ENCODE measurements around the gene TLL2.

TLL2 gene

DNA sequence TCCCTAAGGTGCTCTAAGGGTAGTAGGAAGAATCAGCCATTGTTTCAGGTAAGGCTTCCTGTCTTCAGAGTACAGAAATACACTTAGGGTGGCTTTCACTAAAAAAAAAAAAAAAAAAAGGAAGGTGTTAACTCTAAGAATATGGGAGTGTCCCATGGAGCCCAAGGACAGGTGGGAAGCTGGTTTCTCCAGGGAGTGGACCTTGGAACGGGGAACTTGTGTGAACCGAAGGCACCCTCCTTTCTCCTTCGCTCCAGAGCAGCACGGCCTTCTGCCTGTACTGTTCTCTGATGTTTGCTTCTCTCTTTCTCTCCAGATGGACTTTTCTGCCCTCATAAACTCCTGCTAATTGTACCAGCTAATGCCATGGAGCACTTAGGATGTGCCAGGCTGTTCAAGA is 161.1 kb downstream of the TLL2 start:
- DNase-seq, result no peak

GRCh38 chr10:96352027-96352426 is 161.7 kb downstream of the TLL2 start:
- DNase-seq, result no peak

DNA sequence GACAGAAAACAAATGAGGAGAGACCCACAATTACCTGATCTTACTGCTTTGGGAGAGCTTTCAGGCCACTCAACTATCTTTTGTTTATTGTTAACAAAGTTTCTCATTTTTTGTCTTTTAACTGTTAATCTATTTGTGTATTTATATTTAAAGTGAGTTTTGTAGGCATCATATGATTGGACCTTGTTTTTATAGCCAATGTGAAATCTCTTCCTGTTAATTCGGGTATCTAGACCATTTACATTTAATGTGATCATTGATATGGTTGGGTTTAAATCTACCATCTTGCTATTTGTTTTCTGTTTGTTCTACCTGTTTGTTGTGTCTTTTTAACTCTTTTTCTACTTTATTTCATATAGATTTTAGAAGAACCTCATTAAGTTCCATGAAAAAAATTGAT is 167.4 kb downstream of the TLL2 start:
- DNase-seq, result no peak

DNA sequence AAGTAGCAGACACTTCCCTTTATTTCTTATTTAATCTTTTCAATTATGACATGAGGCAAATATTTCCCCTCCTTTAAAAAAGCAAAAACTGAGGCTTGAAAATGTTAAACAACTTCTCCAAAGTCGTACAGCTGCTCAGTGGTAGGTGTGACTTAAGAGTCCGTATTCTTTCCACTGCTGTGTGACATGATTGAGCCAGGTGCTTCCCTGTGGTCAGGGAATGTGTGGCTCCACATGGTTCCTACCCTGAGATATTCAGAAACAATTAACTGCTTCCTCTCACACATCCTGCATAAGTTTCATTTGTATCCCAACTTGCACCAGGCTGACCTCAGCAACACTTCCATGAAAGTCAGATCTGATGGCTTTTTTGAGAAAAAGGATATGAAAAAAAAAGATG is 168.5 kb downstream of the TLL2 start:
- DNase-seq, result no peak

GRCh38 chr10:96344178-96344577 is 169.5 kb downstream of the TLL2 start:
- DNase-seq, result no peak

DNA sequence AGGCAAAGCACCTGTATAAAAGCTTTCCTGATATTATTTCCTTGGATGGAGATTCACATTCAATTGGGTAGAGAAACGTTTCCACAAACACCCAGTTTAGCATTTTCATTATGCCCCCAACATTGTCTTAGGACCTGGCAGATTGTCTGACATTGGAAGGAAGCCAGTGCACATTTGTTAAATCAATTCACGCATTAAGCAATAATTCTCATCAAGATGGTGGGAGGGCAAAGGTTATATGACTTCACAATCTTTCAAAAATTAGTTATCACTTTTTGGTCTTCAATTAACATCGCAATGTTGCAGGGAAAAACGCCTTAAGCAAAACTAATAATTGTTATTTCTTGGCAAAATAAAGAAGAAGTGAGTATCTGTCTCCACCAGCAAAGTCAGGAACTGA is 171.3 kb downstream of the TLL2 start:
- DNase-seq, result no peak

GRCh38 chr10:96341219-96342182 is 172.2 kb downstream of the TLL2 start:
- no peak for DNase-seq

DNA sequence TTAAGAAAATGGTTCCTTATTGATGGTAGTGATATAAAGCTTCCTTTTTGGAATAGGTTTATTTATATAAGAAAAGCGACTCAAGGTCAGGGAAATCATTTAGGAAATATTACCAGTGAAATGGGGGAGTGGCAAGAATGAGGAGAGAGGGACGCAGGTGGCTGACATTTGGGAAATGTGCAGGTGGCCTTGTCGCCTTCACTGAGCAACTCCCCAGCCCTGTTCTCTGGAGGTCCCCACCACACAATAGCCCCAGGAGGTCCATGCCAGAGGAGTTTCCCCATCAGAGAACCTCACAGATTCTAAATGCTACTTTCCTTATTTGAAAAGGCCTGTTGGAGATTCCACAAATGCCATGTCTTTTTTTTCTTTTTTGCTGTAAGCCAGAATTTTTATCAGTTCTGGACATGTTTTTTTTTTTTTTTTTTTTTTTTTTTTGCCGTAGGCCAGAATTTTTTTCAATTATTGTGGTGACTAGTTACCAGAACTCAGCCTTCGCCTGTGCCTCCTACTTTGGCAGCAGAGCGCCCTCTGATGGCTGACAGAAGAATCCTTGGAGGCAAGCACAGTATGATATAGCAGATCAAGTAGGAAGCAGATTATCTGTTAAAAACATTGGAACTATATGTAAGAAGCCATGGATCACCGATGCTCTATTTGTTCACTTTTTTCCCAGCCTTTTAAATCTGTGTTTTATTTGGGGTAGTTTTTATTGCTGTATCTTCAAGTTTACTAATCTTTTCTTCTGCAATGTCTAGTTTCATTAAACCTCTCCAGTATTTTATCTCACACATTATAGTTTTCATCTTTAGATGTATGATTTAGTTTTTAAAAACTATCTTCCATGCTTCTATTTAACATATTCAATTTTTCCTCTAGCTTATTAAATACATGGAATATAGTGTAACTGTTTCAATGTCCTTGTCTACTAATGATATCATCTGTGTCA is 173.5 kb downstream of the TLL2 start:
- DNase-seq, result peak; percentile 48 to 61

GRCh38 chr10:96339383-96339782 is 174.3 kb downstream of the TLL2 start:
- DNase-seq, result no peak

- DNase-seq, result no peak
Observed at GRCh38 chr10:96338279-96338925, 175.3 kb downstream of the TLL2 start.

DNA sequence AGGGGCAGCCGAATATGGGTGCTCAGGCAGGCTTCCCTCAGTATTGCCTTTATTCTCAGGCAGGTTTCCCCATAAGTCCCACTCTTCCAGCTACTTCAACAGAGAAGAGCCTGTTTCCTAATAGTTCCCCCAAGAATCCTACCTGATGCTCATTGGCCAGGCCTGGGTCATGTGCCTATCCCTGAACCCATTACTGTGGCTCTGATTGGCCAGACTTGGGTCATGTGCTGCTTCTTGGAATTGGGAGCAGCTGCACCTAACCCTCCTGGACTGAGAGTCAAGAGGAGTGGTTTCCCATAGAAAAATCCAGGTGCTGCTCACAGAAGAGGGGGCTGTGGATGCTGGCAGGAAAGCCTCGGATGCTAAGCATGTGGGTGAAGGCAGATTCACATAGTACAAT is 176.6 kb downstream of the TLL2 start:
- DNase-seq, result no peak

DNA sequence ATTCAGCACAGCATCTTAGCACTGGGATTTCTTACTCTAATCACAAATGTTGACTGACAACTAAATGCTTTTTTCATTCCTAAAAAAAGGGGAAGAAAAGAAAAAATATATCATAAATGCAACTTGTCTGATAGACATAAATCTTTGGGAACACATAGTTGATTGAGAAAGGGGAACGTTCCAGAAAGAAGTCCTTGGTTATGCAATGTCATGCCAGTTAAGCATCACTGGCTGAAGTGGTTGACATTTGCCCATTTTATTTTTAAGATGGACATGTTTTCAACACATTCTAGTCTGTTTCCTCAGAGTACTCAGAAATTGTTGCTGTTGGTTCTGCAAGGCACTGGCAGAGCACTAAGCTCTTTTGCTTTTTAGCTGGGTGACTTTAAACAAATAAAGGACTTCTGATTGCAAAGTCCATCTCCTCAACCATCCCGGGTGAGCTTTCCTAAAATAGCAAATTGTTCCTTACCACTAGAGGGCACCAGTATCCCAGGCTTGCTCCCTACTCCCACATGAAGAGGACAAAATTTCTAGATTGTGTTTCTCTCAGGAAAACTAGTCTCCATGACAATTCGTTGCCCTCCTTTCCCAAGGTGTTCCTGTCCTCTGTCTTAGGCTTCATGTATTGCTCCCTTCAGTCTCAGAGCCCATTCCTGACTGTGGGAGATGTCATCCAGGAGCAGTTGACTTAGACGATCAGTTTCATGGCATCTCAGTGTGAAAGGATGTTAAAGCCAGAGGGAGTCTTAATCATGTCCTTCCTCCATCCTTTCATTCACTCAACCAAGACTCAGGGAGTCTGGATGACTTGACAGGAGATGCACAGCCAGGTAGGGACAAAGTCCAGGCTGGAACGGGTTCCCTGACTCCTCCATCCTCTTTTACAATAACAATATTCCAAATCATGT is 178.9 kb downstream of the TLL2 start:
- DNase-seq, result peak in 1 of 2 donors; percentile 7

DNA sequence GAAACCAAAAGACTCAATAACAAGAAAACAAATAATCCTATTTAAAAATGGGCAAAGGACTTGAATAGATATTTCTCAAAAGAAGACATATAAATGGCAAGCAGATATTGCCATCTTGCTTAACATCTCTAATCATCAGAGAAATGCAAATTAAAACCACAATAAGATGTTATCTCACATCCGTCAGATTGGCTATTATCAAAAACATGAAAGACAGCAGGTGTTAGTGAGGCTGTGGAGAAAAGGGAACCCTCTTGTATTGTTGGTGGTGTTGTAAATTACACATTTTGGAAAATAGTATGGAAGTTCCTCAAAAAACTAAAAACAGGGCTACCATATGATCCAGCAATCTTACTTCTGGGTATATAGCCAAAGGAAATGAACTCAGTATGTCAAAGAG is 180.6 kb downstream of the TLL2 start:
- peak in 1 of 2 donors; percentile 14 for DNase-seq

DNA sequence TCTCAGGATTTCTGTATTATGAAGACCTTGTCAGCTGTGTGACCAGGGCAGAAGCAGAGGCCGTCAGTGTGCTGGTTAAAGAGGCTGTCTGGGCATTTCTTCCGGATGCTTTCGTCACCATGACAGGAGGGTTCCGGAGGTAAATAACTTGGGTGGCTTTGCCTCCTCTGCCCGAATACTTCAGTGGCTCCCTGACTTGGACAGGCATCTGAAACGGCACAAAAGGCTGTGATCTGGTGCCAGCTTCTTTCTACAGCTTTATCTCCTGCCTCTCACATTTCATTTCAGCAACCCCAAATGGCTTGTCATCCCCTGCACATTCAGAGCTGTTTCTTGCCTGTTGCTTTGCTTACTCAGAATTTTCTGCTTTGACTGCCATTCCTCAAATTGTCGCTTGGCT is 186.3 kb downstream of the TLL2 start:
- DNase-seq, result no peak

GRCh38 chr10:96325719-96326373 is 187.9 kb downstream of the TLL2 start:
- no peak for DNase-seq

GRCh38 chr10:96324447-96324846 is 189.3 kb downstream of the TLL2 start:
- no peak for DNase-seq

DNA sequence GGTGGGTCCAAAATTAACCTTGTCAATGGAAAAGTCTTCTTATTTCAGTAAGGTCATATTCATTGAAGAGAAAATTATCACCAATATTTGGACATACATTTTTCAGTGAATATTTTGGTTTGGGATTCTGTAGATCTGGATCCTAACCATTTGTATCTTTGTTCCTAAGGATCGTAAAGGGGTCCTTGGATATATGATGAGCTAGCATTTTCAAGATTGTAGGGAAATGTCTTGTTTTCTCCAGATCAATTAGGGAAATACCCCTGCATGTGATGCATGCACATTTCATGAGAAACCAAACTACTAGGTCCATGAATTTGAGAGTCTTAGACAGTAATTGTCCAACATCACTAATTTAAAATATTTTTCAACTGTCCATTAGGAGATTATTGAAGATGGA is 191.5 kb downstream of the TLL2 start:
- no peak for DNase-seq

- no peak for DNase-seq
Observed at GRCh38 chr10:96321822-96322221, 191.9 kb downstream of the TLL2 start.

GRCh38 chr10:96319754-96320474 is 193.8 kb downstream of the TLL2 start:
- DNase-seq, result no peak

DNA sequence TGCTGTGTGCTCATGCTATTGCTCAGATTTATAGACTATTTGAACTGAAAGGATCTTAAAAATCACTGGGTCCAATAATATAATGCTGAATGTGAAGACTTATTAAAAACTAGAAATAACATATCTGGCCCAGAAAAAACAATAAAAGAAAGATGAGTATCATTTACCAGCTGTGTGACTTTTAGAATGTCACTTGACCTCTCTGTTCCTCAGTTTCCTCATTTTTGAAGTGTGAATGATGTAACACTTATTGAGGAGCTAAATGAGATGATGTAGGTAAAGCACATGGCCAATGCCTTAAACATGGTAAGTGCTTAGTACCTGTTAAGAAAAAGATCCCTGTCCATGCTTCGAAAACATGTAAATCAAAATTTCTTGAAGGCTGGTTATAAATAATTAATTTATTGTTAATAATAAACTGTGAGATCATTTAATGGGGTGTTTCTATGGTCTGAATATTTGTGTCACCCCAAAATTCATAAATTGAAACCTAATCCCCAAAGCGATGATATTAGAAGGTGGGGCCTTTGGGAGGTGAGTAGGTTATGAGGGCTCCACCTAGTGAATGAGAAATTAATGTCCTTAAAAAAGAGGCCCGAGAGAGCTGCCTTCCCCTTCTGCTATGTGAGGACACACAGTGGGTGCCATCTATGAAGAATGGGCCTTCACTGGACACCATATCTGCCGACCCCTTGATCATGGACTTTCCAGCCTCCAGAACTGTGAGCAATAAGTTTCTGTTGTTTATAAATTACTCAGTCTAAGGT is 196.5 kb downstream of the TLL2 start:
- no peak for DNase-seq
